Transverse colon (tissue), 4 donors: ENCODE results near the gene MDH1B.

Source experiments
- POLR2AphosphoS5 ChIP-seq, 3 donors: sonication (generic); formaldehyde crosslinking; IDR thresholded peaks; one replicate each; pipeline ENCODE4 v1.6.1; 2016; ENCODE audit warnings: antibody characterized with exemption in 3 of 3
- TF ChIP-seq, protein P1 (sequence below), 5 experiments: fragments of 200-600 bp in 3 of 5; fragments of 450-650 bp in 2 of 5; sonication (generic) in 3 of 5; IDR thresholded peaks; 1 replicate in 2 of 5; 2 replicates in 3 of 5; pipeline ENCODE4 v1.5.1; 2016 to 2017; ENCODE audit warnings: antibody characterized with exemption in 5 of 5, inconsistent platforms in 3 of 5, mild to moderate bottlenecking in 2 of 5, moderate library complexity in 1 of 5

DNA sequence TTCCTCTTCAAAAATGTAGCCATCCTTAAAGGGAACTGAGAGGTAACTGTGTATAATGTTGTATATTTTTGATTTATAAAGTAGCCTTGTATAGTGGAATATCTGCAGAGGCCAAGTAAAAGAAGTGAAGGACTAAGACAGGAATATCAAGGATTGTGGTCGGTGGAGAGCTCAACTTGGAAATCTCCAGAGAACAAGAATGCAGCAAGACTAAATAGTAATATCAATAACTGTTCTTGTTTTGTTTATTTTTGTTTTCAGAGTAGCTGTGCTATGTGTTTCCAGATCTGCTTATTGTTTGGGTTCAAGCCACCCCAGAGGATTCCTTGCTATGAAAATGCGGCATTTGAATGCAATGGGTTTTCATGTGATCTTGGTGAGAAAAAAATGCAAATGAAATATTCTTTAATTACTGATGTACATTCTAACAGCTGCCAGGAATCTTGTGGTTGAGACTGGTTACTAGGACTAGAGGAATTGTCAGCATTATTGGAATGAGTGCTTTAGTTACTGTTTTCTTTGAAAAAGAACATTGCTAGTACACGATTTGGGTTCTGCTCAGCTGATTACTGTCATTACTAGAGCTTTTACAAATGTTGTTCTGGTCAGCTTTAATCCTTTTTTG lies 25.3 kb upstream of the MDH1B start:
- TF ChIP-seq, protein P1, sequence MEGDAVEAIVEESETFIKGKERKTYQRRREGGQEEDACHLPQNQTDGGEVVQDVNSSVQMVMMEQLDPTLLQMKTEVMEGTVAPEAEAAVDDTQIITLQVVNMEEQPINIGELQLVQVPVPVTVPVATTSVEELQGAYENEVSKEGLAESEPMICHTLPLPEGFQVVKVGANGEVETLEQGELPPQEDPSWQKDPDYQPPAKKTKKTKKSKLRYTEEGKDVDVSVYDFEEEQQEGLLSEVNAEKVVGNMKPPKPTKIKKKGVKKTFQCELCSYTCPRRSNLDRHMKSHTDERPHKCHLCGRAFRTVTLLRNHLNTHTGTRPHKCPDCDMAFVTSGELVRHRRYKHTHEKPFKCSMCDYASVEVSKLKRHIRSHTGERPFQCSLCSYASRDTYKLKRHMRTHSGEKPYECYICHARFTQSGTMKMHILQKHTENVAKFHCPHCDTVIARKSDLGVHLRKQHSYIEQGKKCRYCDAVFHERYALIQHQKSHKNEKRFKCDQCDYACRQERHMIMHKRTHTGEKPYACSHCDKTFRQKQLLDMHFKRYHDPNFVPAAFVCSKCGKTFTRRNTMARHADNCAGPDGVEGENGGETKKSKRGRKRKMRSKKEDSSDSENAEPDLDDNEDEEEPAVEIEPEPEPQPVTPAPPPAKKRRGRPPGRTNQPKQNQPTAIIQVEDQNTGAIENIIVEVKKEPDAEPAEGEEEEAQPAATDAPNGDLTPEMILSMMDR (IDR thresholded peaks at IDR 0.05): no peak
- no peak for TF ChIP-seq POLR2AphosphoS5 (IDR thresholded peaks at IDR 0.05)
